Lower leg skin (tissue), 3 donors: ENCODE data around the gene CCDC82.

Experiments used
- CTCF ChIP-seq, 3 donors: fragments of 450-650 bp; IDR thresholded peaks; one replicate each; pipeline ENCODE4 v1.5.1; 2016; ENCODE audit warnings: antibody characterized with exemption in 3 of 3, mild to moderate bottlenecking in 3 of 3, moderate library complexity in 2 of 3
- POLR2A ChIP-seq, 2 donors: fragments of 450-650 bp; IDR thresholded peaks; one replicate each; pipeline ENCODE4 v1.6.1; 2016 to 2017; ENCODE audit warnings: antibody characterized with exemption in 2 of 2, mild to moderate bottlenecking in 1 of 2, moderate library complexity in 1 of 2

GRCh38 chr11:96333191-96333719 is 56.5 kb downstream of the CCDC82 start:
- TF ChIP-seq CTCF (IDR thresholded peaks at IDR 0.05) = no peak
- no peak for TF ChIP-seq POLR2A (IDR thresholded peaks at IDR 0.05)
